ENCODE data around the gene PSMD14.

Gene PSMD14

DNA sequence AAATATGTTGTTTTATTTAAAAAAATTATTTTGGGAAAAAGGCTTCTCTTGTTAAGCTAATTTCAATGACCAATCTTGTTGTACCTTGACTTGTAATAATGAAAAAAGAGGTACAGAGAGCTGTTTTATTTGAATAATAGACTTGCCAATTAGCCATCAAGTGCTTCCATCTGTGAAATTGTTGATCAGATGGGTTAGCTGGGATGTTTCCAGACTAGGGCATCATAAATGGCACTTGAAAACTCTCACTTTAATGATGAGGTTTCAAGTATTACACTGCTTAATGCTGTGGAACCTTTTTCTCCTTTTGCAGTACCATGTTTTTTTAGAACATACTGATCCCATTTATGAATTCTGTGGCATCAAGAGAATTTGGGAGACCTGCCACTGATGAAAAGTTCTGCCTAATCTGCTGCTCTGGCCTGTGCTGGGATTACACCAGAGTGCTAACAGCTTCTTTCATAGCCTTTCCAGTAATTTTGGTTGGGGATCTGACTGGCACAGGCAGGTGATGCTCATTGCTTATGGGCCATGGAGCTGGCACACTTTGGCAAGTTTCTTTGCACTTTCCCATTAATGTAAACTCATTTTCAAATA lies 24.2 kb downstream of the PSMD14 start:
- TF ChIP-seq GATA2 (IDR thresholded peaks at IDR 0.05; ENCODE audit: low read depth, low read length) (no peak), GATA3 (IDR thresholded peaks at IDR 0.05; ENCODE audit: low read depth, low read length) (no peak)

DNA sequence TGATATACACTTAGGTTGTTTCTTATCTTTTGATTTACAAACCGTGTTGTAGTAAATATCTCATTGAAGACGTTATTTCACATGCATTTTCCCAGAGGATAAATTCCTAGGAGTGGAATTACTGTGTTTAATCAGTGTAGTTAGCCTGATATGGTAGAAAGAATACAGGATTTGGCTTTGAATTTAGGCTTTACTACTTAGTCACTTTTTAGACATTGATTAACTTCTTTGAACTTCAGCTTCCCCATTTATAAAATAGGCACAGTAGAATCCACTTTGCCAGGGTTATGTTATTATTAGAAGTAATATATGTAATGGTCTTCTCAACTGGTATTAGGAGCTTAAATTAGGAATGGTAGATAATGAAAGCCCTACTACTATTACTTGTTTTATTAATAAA lies 27.4 kb downstream of the PSMD14 start:
- TF ChIP-seq GATA3 (IDR thresholded peaks at IDR 0.05; ENCODE audit: low read depth, low read length) (no peak), GATA2 (IDR thresholded peaks at IDR 0.05; ENCODE audit: low read depth, low read length) (no peak)

DNA sequence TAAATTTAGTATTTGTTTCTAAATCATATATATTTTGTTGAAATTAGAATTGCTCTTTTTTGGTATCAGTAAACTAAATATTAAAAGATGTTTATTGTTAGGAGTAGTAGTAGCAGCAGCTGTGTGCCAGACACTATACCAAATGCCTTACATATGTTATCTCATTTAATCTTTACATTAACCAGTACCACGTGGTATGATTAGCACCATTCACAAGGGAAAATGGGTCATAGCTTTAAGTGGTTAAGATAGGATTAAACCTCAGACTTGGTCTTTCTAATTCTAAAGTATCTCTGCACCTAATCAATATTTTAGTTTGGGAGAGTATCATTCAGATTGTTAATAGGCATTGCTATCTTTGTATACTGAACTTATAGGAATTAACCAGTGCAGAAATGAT lies 29.0 kb downstream of the PSMD14 start:
- TF ChIP-seq GATA2 (IDR thresholded peaks at IDR 0.05; ENCODE audit: low read depth, low read length): no peak
- TF ChIP-seq GATA3 (IDR thresholded peaks at IDR 0.05; ENCODE audit: low read depth, low read length): no peak

DNA sequence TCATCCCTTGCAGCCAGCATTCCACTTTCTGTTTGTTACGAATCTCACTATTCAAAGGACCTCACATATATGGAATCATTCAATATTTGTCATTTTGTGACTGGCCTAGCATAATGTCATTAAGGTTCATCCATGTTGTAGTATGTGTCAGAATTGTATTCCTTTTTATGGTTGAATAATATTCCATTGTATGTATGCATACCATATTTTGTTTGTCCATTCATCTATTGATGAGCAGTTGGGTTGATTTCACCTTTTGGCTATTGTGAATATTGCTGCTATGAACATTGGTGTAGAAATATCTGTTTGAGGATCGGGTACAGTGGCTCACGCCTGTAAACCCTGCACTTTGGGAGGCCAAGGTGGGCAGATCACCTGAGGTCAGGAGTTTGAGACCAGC lies 35.0 kb downstream of the PSMD14 start:
- TF ChIP-seq GATA2 (IDR thresholded peaks at IDR 0.05; ENCODE audit: low read depth, low read length) (no peak), GATA3 (IDR thresholded peaks at IDR 0.05; ENCODE audit: low read depth, low read length) (no peak)

DNA sequence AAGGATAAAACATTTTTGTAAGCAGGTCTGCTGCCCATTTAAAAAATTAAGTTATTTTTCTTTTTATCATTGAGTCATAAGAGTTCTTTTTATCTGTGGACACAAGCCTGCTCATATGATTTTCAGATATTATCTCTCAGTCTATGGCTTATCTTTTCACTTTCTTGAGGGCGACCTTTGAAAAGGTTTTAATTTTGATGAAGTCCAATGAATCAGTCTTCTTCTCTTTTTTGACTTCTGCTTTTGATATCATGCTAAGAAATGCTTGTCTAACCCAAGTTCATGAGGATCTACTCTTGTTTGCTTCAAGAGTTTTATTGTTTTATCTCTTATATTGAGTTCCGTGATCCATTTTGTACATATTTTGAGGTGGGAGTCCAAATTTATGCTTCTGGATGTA lies 36.5 kb downstream of the PSMD14 start:
- no peak for TF ChIP-seq GATA3 (IDR thresholded peaks at IDR 0.05; ENCODE audit: low read depth, low read length)
- TF ChIP-seq GATA2 (IDR thresholded peaks at IDR 0.05; ENCODE audit: low read depth, low read length): no peak

DNA sequence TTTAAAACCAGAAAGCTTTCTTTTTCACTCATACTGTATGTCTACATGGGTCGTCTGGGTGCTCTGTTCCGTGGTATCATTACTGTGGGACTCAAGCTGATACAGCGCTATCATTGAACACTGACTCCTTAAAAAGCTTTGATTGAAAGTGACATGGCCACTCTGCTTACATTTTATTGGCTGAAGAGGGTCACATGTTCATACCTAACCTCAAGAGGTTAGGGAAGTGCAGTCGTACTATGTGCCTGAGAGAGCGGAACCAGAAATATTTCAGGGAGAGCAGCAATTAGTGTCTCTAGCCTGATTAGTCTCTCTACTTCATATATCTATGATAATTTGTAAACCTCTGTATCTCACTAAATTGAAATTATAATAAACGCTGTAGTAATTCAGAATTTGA lies 43.5 kb downstream of the PSMD14 start:
- TF ChIP-seq GATA3 (IDR thresholded peaks at IDR 0.05; ENCODE audit: low read depth, low read length) (no peak), GATA2 (IDR thresholded peaks at IDR 0.05; ENCODE audit: low read depth, low read length) (no peak)

DNA sequence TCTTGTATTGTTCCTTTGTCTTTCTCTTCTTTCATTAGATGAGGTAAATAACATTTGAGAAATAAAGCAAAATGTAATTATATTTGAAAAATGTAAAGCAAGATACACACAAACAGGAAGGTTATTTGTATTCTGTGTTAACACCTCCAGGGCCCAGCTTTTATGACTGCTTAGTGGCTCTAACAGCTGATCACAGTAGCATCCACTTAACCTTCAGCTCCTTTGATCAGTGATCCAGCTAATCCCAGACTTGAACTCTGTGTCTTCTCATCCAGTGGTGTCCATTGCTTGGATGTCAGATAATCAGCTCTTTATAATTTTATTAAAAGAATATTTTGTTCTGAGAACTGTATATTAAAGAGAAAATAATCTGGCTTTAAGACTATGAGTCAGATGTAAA lies 44.5 kb downstream of the PSMD14 start:
- TF ChIP-seq GATA2 (IDR thresholded peaks at IDR 0.05; ENCODE audit: low read depth, low read length): no peak
- no peak for TF ChIP-seq GATA3 (IDR thresholded peaks at IDR 0.05; ENCODE audit: low read depth, low read length)

DNA sequence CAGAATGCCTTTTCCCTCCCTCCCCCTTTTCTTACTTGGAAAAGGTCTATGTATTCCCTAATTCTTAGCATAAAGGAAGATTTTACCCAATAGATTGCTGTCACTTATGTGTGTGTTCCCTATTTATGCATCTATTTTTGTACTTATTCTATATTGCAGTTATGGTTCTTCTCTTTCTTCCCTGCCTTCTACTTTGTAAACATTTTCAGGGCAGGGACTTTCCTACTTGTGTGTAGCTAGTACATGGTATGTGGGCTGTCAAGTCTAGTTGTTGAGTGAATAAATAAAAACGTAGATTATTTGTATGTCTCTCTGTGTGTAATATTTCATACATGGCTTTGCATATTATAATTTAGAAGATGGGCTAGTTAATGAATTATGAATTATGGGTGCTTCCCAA lies 45.3 kb downstream of the PSMD14 start:
- no peak for TF ChIP-seq GATA3 (IDR thresholded peaks at IDR 0.05; ENCODE audit: low read depth, low read length)
- no peak for TF ChIP-seq GATA2 (IDR thresholded peaks at IDR 0.05; ENCODE audit: low read depth, low read length)

DNA sequence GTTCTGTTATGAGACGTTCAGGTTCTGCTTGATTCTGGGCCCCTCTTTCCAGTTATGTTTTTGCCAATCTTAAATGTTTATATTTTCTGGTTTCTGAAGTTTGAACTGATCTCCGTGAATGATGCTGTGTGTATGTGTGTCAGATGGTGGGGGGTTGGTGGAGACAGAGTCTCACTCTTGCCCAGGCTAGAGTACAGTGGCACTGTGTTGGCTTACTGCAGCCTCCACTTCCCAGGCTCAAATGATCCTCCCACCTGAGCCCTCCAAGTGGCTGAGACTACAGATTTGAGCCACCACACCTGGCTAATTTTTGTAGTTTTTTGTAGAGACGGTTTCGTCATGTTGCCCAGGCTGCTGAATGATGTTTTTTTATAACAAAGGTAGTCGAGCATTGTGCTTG lies 45.9 kb downstream of the PSMD14 start:
- TF ChIP-seq GATA2 (IDR thresholded peaks at IDR 0.05; ENCODE audit: low read depth, low read length) (no peak), GATA3 (IDR thresholded peaks at IDR 0.05; ENCODE audit: low read depth, low read length) (no peak)

DNA sequence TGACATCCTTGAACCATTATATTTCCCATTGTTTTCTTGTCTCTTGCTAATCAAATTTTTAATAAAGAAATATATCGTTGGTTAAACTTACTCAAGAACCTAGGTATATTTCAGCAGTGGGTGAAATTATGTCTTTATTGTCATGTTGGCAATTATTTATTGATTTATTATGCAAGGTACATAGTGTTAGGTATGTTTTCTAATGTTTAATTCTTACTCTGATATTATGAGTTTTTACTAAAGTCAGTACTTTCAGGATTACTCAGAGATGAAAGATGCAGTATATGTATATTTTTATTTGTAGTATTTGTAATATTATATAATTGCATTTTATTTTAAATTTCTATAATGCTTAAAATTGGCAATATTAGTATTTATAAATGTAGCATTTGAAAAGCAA lies 46.9 kb downstream of the PSMD14 start:
- TF ChIP-seq GATA3 (IDR thresholded peaks at IDR 0.05; ENCODE audit: low read depth, low read length): no peak
- TF ChIP-seq GATA2 (IDR thresholded peaks at IDR 0.05; ENCODE audit: low read depth, low read length): no peak

DNA sequence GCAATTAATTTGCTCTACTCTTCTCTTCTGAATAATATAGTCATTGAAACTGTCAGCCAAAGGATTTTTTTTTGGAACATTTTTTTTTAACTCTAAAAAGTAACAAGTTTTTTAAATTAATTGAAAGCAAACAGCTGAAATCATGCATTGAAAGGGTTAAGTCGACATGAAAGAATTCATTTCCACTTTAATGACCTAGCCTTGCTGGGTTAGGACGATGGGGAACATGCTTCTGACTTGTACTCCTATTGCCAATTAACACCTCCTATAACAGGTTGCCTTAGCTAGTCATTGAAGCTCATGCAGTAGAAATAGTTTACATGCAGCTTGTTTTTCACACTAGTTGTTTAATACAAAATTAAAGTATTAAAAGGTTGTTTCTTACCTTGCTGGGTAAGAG lies 47.8 kb downstream of the PSMD14 start:
- TF ChIP-seq GATA2 (IDR thresholded peaks at IDR 0.05; ENCODE audit: low read depth, low read length) (no peak), GATA3 (IDR thresholded peaks at IDR 0.05; ENCODE audit: low read depth, low read length) (no peak)

DNA sequence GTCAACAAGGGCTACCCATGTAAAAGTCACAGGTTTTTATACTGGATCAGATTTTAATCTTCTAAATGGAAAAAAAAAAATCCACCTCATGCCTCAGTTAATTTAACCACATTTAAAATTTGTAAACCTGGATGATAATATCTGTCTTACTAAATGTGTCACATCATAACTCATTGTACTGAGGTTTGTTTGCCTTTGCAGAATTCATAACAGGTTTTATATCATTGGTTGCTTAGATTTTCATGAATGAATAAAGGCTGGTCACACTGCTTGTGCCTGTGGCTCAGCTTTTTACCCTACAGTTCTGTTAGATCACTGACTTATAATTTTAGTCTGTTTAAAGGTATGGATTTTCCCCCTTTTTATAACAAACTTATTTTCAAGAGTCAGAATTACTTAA lies 48.9 kb downstream of the PSMD14 start:
- TF ChIP-seq GATA2 (IDR thresholded peaks at IDR 0.05; ENCODE audit: low read depth, low read length): no peak
- TF ChIP-seq GATA3 (IDR thresholded peaks at IDR 0.05; ENCODE audit: low read depth, low read length): no peak

DNA sequence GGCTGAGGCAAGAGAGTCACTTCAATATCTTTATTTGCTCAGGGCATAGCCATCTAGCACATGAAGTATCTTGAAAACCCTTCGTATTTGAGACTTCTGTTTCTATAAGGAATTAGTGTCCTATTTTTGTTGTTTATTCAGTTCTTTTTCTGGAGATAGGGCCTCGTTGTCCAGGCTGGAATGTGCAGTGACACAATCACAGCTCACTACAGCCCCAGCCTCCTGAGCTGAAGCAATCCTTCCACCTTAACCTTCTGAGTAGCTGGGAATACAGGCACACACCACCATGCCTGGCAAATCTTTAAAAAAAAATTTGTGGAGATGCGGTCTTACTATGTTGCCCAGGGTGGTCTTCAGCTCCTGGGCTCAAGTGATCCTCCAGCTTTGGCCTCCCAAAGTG lies 50.6 kb downstream of the PSMD14 start:
- no peak for TF ChIP-seq GATA3 (IDR thresholded peaks at IDR 0.05; ENCODE audit: low read depth, low read length)
- no peak for TF ChIP-seq GATA2 (IDR thresholded peaks at IDR 0.05; ENCODE audit: low read depth, low read length)

DNA sequence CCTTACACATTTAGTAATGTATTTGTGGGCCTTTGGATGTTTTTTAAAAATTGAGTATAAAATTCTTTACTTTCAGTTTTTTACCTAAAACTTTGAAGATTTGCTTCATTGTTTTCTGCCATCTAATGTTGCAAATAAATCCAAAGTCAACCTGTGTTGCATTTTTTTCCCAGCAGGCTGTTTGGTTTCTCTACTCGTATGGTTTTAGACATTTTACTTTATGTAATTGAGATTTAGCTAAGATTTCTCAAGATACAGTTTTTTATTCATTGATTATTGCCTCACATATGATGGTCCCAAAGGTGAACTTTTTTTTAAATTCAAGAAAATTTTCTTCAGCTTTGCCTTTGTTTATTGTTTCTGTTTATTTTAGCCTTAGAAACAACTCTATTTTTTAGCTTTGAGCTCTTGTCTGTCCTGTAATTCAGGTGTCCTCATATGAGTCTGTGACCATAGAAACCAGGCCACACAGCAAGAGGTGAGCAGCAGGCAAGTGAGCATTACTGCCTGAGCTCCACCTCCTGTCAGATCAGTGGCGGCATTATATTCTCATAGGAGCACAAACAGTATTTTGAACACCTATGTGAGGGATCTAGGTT lies 54.4 kb downstream of the PSMD14 start:
- TF ChIP-seq GATA2 (IDR thresholded peaks at IDR 0.05; ENCODE audit: low read depth, low read length) (no peak), GATA3 (IDR thresholded peaks at IDR 0.05; ENCODE audit: low read depth, low read length) (no peak)

DNA sequence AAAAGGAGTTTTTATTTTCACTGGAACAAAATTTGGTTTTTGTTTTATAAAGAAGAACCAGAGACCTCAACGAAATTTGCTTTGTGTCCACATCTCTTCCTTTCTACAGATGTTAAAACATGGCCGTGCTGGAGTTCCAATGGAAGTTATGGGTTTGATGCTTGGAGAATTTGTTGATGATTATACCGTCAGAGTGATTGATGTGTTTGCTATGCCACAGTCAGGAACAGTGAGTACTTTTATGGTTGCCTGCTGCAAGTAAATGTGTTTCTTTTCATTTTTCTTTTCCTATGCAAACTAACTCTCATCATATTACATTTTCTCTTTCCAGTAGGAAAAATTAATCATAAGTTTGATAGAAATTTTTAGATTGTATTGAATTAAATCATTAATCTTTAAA lies 59.5 kb downstream of the PSMD14 start:
- no peak for TF ChIP-seq GATA3 (IDR thresholded peaks at IDR 0.05; ENCODE audit: low read depth, low read length)
- TF ChIP-seq GATA2 (IDR thresholded peaks at IDR 0.05; ENCODE audit: low read depth, low read length): no peak

DNA sequence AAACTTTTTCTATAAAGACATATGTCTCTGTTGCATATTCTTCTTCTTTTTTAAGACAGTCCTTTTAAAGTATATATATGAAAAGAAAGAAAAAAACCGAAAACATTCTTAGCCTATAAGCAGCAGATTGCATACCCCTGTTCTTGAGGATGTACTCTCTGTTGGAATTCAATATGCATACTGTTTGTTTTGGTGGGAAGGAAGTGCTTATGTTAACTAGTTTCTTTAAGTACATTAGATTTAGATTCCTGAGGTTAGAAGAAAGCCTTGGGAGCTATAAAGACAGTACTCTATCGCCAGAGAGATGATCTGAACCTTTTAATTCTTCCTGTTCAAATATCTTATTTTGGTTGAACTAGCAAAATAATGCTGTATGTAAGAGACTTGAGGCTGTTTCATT lies 61.1 kb downstream of the PSMD14 start:
- TF ChIP-seq GATA2 (IDR thresholded peaks at IDR 0.05; ENCODE audit: low read depth, low read length): no peak
- TF ChIP-seq GATA3 (IDR thresholded peaks at IDR 0.05; ENCODE audit: low read depth, low read length): no peak

All from SH-SY5Y (cell line).